H9 (cell line): Measurements from ENCODE around the gene SFTPA2. TPM values are rescaled to one million over a fixed set of nuclear protein-coding genes. Genes with fewer than 3 reads are reported as not detected.

Experiments used
- DNase-seq: peaks from one replicate; pipeline ENCODE4 v3.0.0-alpha.2; 2017
- H2AFZ ChIP-seq: one replicate; pipeline ENCODE4 v1.6.1; 2013; ENCODE audit warnings: mild to moderate bottlenecking, low read length, control low read depth, moderate library complexity
- H2AK5ac ChIP-seq: 2 replicates; pipeline ENCODE4 v1.6.1; 2013; ENCODE audit warnings: low read length, control low read depth, mixed read lengths; ENCODE audit not compliant: insufficient read length
- H2BK120ac ChIP-seq: one replicate; pipeline ENCODE4 v1.6.1; 2013; ENCODE audit warnings: low read depth, mild to moderate bottlenecking, low read length, control low read depth, inconsistent platforms; ENCODE audit not compliant: poor library complexity, severe bottlenecking
- H2BK12ac ChIP-seq: 2 replicates; pipeline ENCODE4 v1.6.1; 2013; ENCODE audit warnings: low read length, control low read depth, mixed read lengths, low read depth; ENCODE audit not compliant: insufficient read length
- H2BK15ac ChIP-seq: 2 replicates; pipeline ENCODE4 v1.6.1; 2013; ENCODE audit warnings: low read depth, low read length, control low read depth
- H2BK20ac ChIP-seq: one replicate; pipeline ENCODE4 v1.6.1; 2013; ENCODE audit warnings: low read depth, mild to moderate bottlenecking, low read length, control low read depth, inconsistent platforms; ENCODE audit not compliant: poor library complexity, severe bottlenecking
- H2BK5ac ChIP-seq: 2 replicates; pipeline ENCODE4 v1.6.1; 2013; ENCODE audit warnings: low read length, control low read depth, mixed read lengths; ENCODE audit not compliant: insufficient read length
- H3K14ac ChIP-seq: 2 replicates; pipeline ENCODE4 v1.6.1; 2013; ENCODE audit warnings: low read length, control low read depth; ENCODE audit not compliant: insufficient read depth
- H3K18ac ChIP-seq: 2 replicates; pipeline ENCODE4 v1.6.1; 2013; ENCODE audit warnings: low read depth, mild to moderate bottlenecking, mixed read lengths, low read length, control low read depth; ENCODE audit not compliant: insufficient read length
- H3K23ac ChIP-seq: 2 replicates; pipeline ENCODE4 v1.6.1; 2013; ENCODE audit warnings: low read length, control low read depth, mixed read lengths, low read depth; ENCODE audit not compliant: insufficient read length
- H3K23me2 ChIP-seq: 2 replicates; pipeline ENCODE4 v1.6.1; 2013; ENCODE audit warnings: low read depth, mild to moderate bottlenecking, mixed read lengths, low read length, control low read depth; ENCODE audit not compliant: insufficient read length, poor library complexity, severe bottlenecking
- H3K27ac ChIP-seq: 2 replicates; pipeline ENCODE4 v1.5.1; 2013; ENCODE audit warnings: low read length, control low read depth, mixed read lengths, low read depth; ENCODE audit not compliant: insufficient read length
- H3K27me3 ChIP-seq: 2 replicates; pipeline ENCODE4 v1.6.1; 2013; ENCODE audit warnings: low read length, control low read depth, inconsistent platforms; ENCODE audit not compliant: insufficient read depth
- H3K4ac ChIP-seq: 2 replicates; pipeline ENCODE4 v1.6.1; 2013; ENCODE audit warnings: low read depth, mild to moderate bottlenecking, control low read depth, inconsistent platforms, low read length, moderate library complexity
- H3K4me1 ChIP-seq: 2 replicates; pipeline ENCODE4 v1.6.1; 2013; ENCODE audit warnings: low read length, control low read depth, inconsistent platforms; ENCODE audit not compliant: insufficient read depth
- H3K4me2 ChIP-seq: 2 replicates; pipeline ENCODE4 v1.6.1; 2013; ENCODE audit warnings: low read length, control low read depth, mixed read lengths; ENCODE audit not compliant: insufficient read length, insufficient read depth
- H3K56ac ChIP-seq: 2 replicates; pipeline ENCODE4 v1.6.1; 2013; ENCODE audit warnings: low read depth, mild to moderate bottlenecking, mixed read lengths, low read length, control low read depth; ENCODE audit not compliant: insufficient read length
- H3K79me1 ChIP-seq: 2 replicates; pipeline ENCODE4 v1.6.1; 2013; ENCODE audit warnings: low read depth, mild to moderate bottlenecking, moderate library complexity, low read length, control low read depth, inconsistent platforms; ENCODE audit not compliant: insufficient read depth, poor library complexity, severe bottlenecking
- H3K79me2 ChIP-seq: 2 replicates; pipeline ENCODE4 v1.6.1; 2013; ENCODE audit warnings: low read length, control low read depth, inconsistent platforms; ENCODE audit not compliant: insufficient read depth
- H3K9ac ChIP-seq: 2 replicates; pipeline ENCODE4 v1.6.1; 2013; ENCODE audit warnings: low read length, control low read depth, mixed read lengths; ENCODE audit not compliant: insufficient read length; ENCODE audit errors: extremely low read depth
- H3K9me3 ChIP-seq: one replicate; pipeline ENCODE4 v1.6.1; 2013; ENCODE audit warnings: low read depth, low read length, inconsistent platforms; ENCODE audit not compliant: control insufficient read depth
- H3T11ph ChIP-seq: one replicate; pipeline ENCODE4 v1.6.1; 2013; ENCODE audit warnings: mild to moderate bottlenecking, low read length, control low read depth, inconsistent platforms
- H4K20me1 ChIP-seq: one replicate; pipeline ENCODE4 v1.6.1; 2013; ENCODE audit not compliant: control insufficient read depth, insufficient read length, insufficient read depth
- H4K5ac ChIP-seq: 2 replicates; pipeline ENCODE4 v1.6.1; 2013; ENCODE audit warnings: low read depth, mild to moderate bottlenecking, mixed read lengths, low read length, control low read depth; ENCODE audit not compliant: insufficient read length
- H4K8ac ChIP-seq: replicated peaks from 2 replicates; pipeline ENCODE4 v1.6.1; 2013; ENCODE audit warnings: low read length, control low read depth, mixed read lengths, low read depth; ENCODE audit not compliant: insufficient read length
- H4K91ac ChIP-seq: 2 replicates; pipeline ENCODE4 v1.6.1; 2013; ENCODE audit warnings: low read depth, mild to moderate bottlenecking, moderate library complexity, mixed read lengths, low read length, control low read depth; ENCODE audit not compliant: insufficient read length
- H3K27ac Mint-ChIP-seq, 3 experiments: 2 replicates in 2 of 3; 3 replicates in 1 of 3; pipeline ENCODE4 v1.8.0; 2020 to 2021; ENCODE audit warnings: mixed read lengths in 3 of 3, mild to moderate bottlenecking in 1 of 3, moderate library complexity in 1 of 3
- H3K27me3 Mint-ChIP-seq: 2 replicates; pipeline ENCODE4 v1.8.0; 2021; ENCODE audit warnings: low read depth, mild to moderate bottlenecking, moderate library complexity, mixed read lengths
- H3K36me3 Mint-ChIP-seq, 3 experiments: 2 replicates in 2 of 3; 3 replicates in 1 of 3; pipeline ENCODE4 v1.8.0; 2020 to 2021; ENCODE audit warnings: low read depth in 3 of 3, mixed read lengths in 3 of 3; ENCODE audit not compliant: insufficient read depth in 1 of 3
- H3K4me1 Mint-ChIP-seq, 2 experiments: 2 replicates each; pipeline ENCODE4 v1.8.0; 2020; ENCODE audit warnings: mixed read lengths in 2 of 2
- H3K4me3 Mint-ChIP-seq, 2 experiments: 2 replicates in 1 of 2; 3 replicates in 1 of 2; pipeline ENCODE4 v1.8.0; 2020 to 2021; ENCODE audit warnings: mild to moderate bottlenecking in 2 of 2, mixed read lengths in 2 of 2, moderate library complexity in 1 of 2
- H3K9me3 Mint-ChIP-seq, 2 experiments: 2 replicates in 1 of 2; 3 replicates in 1 of 2; pipeline ENCODE4 v1.8.0; 2020; ENCODE audit warnings: mild to moderate bottlenecking in 2 of 2, mixed read lengths in 2 of 2, moderate library complexity in 1 of 2
- CTCF ChIP-seq: fragments of 200-600 bp; sonication (generic); conservative IDR thresholded peaks from 3 replicates; pipeline ENCODE4 v1.8.0; 2021; ENCODE audit warnings: antibody characterized with exemption, mild to moderate bottlenecking
- WGBS: extraction: QIAGEN DNeasy Blood & Tissue Kit; methylation state at CpG from one replicate; pipeline ENCODE4 v1.1.7; 2013; ENCODE audit warnings: missing lambda C conversion rate, low lambda C conversion rate, mixed read lengths; ENCODE audit not compliant: insufficient read length; ENCODE audit errors: extremely low coverage; 5-methylcytosine and 5-hydroxymethylcytosine counted together
- total RNA-seq: library from RNA; stranded (reverse); gene quantifications from 2 replicates; pipeline ENCODE4 v1.2.1, GENCODE V29; 2021

SFTPA2 gene
- total RNA-seq, 1 experiment from 2014 or later = not detected

GRCh38 chr10:79593377-79593776 lies 33.2 kb upstream of the SFTPA2 start:
- Histone ChIP-seq H4K20me1 (no peaks in the 10 kb centered on the region), H2BK20ac (no peak overlapping the region), H4K91ac (no peak overlapping the region), H3K9me3 (peaks cover 6% of the 10 kb centered on the region), H3K79me2 (no peaks in the 10 kb centered on the region), H3K4ac (no peak overlapping the region), H3K9ac (no peak overlapping the region), H2BK5ac (no peak overlapping the region), H2AK5ac (no peak overlapping the region), H2BK120ac (no peak overlapping the region), H3K23me2 (no peaks in the 10 kb centered on the region), H2AFZ (no peak overlapping the region), H3K56ac (no peak overlapping the region), H3K27me3 (no peaks in the 10 kb centered on the region), H2BK12ac (no peak overlapping the region), H3T11ph (no peak overlapping the region), H3K79me1 (no peaks in the 10 kb centered on the region), H2BK15ac (no peak overlapping the region), H4K8ac (no peak overlapping the region), H4K5ac (no peak overlapping the region), H3K4me2 (no peak overlapping the region), H3K14ac (no peak overlapping the region), H3K27ac (no peak overlapping the region), H3K18ac (no peak overlapping the region), H3K23ac (no peak overlapping the region), H3K4me1 (no peaks in the 10 kb centered on the region)
- TF ChIP-seq CTCF = no peak
- H3K27me3 Mint-ChIP-seq = peaks cover 28% of the 10 kb centered on the region
- peaks cover 11 to 21% (median 17%) of the 10 kb centered on the region in 3 experiments; a peak in 6 of 7 replicates for H3K36me3 Mint-ChIP-seq
- no peak for DNase-seq
- H3K27ac Mint-ChIP-seq = no peak overlapping the region
- H3K9me3 Mint-ChIP-seq = peaks cover 20 to 22% of the 10 kb centered on the region in 2 experiments
- no peaks in the 10 kb centered on the region for H3K4me1 Mint-ChIP-seq
- no peak overlapping the region for H3K4me3 Mint-ChIP-seq
- no CpG with 5 or more reads among the region's 1 CpG for WGBS
